Epithelial cell of proximal tubule (primary cell): ENCODE measurements around the gene DPEP2. TPM values are rescaled to one million over a fixed set of nuclear protein-coding genes. Genes with fewer than 3 reads are reported as not detected.

ENCODE experiments used
- DNase-seq: peaks from one replicate; pipeline ENCODE4 v3.0.0-alpha.2; 2011; ENCODE audit warnings: low read depth
- H3K4me3 ChIP-seq: 2 replicates; pipeline ENCODE4 v1.5.1; 2011; ENCODE audit warnings: low read depth, mild to moderate bottlenecking, low read length
- CTCF ChIP-seq: conservative IDR thresholded peaks from 2 replicates; pipeline ENCODE4 v1.5.1; 2012; ENCODE audit warnings: low read depth, mild to moderate bottlenecking, low read length
- total RNA-seq: library from RNA; depleted of rRNA; stranded (reverse); fragments of >200 nt; gene quantifications from 2 replicates; pipeline ENCODE4 v1.2.3, GENCODE V29; 2015

DPEP2 gene
- total RNA-seq, 1 donor from 2014 or later, result not detected

- no peak overlapping the region for H3K4me3 ChIP-seq
- no peak for TF ChIP-seq CTCF
- no peak for DNase-seq
These were observed 49.6 kb downstream of the DPEP2 start for GRCh38 chr16:67949645-67950044.

- no peak for DNase-seq
- no peak for TF ChIP-seq CTCF
These were observed 51.3 kb downstream of the DPEP2 start for GRCh38 chr16:67948015-67948414.

GRCh38 chr16:67946966-67947558 lies 52.2 kb downstream of the DPEP2 start:
- TF ChIP-seq CTCF, result no peak
- no peak overlapping the region for H3K4me3 ChIP-seq
- DNase-seq, result no peak

More at GRCh38 chr16:67948015-67948414, 51.3 kb downstream of the DPEP2 start:
- H3K4me3 ChIP-seq, result no peak overlapping the region

GRCh38 chr16:67946128-67946569 lies 53.1 kb downstream of the DPEP2 start:
- no peak overlapping the region for H3K4me3 ChIP-seq
- DNase-seq, result no peak
- TF ChIP-seq CTCF, result no peak

- H3K4me3 ChIP-seq, result no peak overlapping the region
- DNase-seq, result no peak
- TF ChIP-seq CTCF, result no peak
These were observed 53.8 kb downstream of the DPEP2 start for GRCh38 chr16:67945392-67945933.

- TF ChIP-seq CTCF, result no peak
- no peak overlapping the region for H3K4me3 ChIP-seq
- DNase-seq, result no peak
These were observed 54.4 kb downstream of the DPEP2 start for GRCh38 chr16:67944690-67945391.
